NCI-H1436 treated with DMSO at 0.1 percent for 48 hours (cell line): ENCODE results near the gene NTRK1.

ENCODE experiments used
- DNase-seq: peaks from one replicate; lab custom pipeline; 2025; lab: John Stamatoyannopoulos, UW

NTRK1 gene

GRCh38 chr1:156881101-156881500 is 20.4 kb downstream of the NTRK1 start:
- no peak for DNase-seq

DNA sequence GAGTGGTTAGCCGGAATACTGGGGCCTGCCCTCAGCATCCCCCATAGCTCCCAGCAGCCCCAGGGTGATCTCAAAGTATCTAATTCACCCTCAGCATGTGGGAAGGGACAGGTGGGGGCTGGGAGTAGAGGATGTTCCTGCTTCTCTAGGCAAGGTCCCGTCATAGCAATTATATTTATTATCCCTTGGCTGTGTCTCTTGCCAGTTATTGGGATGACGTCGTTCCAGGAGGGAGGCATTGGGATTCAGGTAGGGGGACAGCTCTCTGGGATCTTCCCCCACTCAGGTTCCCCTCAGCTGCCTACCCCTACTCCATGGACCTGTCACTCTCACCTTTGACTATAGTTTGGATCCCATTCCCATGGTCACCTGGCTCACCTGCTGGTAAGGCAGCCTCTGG is 21.0 kb downstream of the NTRK1 start:
- DNase-seq = no peak

GRCh38 chr1:156882543-156882942 is 21.9 kb downstream of the NTRK1 start:
- no peak for DNase-seq

DNA sequence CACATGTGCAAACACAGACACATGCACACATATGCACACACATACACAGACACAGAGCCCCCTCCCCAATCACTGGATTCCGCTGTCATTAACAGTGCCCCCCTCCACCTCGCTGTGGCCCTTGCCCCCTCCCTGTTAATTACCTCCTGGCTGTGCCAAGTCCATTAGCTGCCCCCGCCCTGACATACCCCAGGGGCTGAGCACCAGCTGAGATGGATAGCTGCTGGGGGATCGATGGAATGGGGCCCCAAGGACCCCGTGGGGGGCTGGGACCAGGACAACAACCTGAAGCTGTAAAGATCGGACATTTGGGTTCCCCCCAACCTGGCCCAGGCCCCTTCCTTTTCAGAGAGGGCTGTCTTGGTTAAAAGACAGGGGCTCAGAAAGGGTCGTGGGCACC is 23.3 kb downstream of the NTRK1 start:
- no peak for DNase-seq

- no peak for DNase-seq
These were observed 24.0 kb downstream of the NTRK1 start for GRCh38 chr1:156884560-156885184.

GRCh38 chr1:156885314-156885713 is 24.6 kb downstream of the NTRK1 start:
- no peak for DNase-seq

GRCh38 chr1:156885880-156886355 is 25.3 kb downstream of the NTRK1 start:
- DNase-seq = no peak

GRCh38 chr1:156886583-156887281 is 26.1 kb downstream of the NTRK1 start:
- DNase-seq = no peak

GRCh38 chr1:156887317-156887716 is 26.7 kb downstream of the NTRK1 start:
- no peak for DNase-seq

- DNase-seq = no peak
These were observed 27.1 kb downstream of the NTRK1 start for GRCh38 chr1:156887734-156888133.

GRCh38 chr1:156889802-156890580 is 29.3 kb downstream of the NTRK1 start:
- DNase-seq = no peak

- peak; percentile 15 for DNase-seq
These were observed 31.8 kb downstream of the NTRK1 start for GRCh38 chr1:156892190-156893047.

- no peak for DNase-seq
These were observed 32.6 kb downstream of the NTRK1 start, which contains the start of gene PEAR1 for GRCh38 chr1:156893048-156893953. Gene PEAR1, plus strand, starts transcription at chr1:156893718. Its CDS starts 10,209 bp downstream, at chr1:156903927.

DNA sequence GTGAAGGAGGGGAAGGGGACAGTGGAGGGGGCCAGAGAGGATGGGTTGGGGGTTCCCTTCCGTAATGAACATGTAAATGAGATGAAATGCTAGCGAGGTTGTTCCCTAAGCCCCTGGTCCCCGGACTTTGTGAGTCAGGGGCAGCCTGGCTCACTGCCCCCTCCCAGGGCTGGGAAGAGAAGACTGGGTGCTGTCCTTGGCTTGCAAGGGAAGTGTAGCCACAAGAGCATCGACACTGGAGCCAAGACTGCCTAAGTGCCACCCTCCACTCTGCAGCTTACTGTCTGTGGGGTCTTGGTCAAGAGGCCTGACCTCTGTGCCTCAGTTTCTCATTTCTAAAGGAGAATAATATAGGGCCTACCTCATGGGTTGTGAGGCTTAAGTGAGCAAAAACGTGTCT is 33.3 kb downstream of the NTRK1 start:
- DNase-seq = no peak

- DNase-seq = no peak
These were observed 34.2 kb downstream of the NTRK1 start for GRCh38 chr1:156894711-156895454.

DNA sequence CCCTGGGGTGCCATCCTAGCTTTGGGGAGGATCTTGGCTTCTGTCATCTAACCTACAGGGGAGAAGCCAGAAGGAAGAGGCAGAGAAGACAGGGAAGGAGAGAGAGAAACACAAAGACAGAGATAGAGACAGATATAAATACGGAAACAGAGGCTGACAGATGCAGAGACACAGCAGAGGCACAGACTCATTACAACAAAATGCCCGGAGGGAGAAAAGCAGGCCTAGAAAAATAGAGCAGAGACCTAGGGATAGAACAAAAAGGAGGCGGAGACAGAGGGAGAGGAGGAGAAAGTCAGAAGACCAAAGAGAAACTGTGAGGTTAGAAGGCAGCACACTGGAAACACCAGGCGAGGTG is 34.8 kb downstream of the NTRK1 start:
- DNase-seq = no peak

DNA sequence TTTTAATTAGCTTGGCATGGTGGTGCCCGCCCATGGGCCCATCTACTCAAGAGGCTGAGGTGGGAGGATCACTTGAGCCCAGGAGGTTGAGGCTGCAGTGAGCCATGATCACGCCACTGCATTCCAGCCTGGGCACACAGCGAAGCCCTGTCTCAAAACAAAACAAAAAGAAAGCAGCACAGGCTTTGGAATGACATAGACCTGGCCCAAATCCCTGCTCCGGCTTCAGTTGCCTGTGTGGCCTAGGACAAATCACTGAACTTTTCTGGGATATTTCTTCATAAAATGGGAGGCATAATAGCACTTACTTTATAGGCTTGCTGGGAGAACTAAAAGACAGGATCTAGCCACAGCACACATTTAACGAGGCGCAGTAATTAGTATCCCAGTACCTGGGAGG is 35.3 kb downstream of the NTRK1 start:
- DNase-seq = no peak

- no peak for DNase-seq
These were observed 35.9 kb downstream of the NTRK1 start for GRCh38 chr1:156896490-156897033.

GRCh38 chr1:156897078-156897825 is 36.6 kb downstream of the NTRK1 start:
- DNase-seq = no peak
